CD4-positive, alpha-beta memory T cell (primary cell): ENCODE data around the gene MANBA. TPM values are rescaled to one million over a fixed set of nuclear protein-coding genes. Genes with fewer than 3 reads are reported as not detected.

Experiments
- CTCF ChIA-PET: fragments of 350-600 bp; sonication (Branson Sonifier 250); formaldehyde crosslinking; loops from one replicate; lab custom pipeline; 2021; ENCODE audit warnings: inconsistent platforms; ENCODE audit not compliant: partially characterized antibody; lab: Charles Lee
- POLR2A ChIA-PET: fragments of 350-600 bp; sonication (Branson Sonifier 250); formaldehyde crosslinking; loops from one replicate; lab custom pipeline; 2021; ENCODE audit not compliant: partially characterized antibody; lab: Charles Lee
- DNase-seq, 5 donors: peaks; one replicate each; pipeline versions ENCODE4 v3.0.0 to v3.0.0-alpha.2; 2020 to 2022; ENCODE audit warnings: mixed read lengths in 1 of 5
- H3K27ac ChIP-seq: one replicate; pipeline ENCODE4 v1.7.0; 2013; ENCODE audit warnings: low read depth, low read length
- H3K27me3 ChIP-seq: 2 replicates; pipeline ENCODE4 v1.7.0; 2013; ENCODE audit warnings: mild to moderate bottlenecking, low read length, moderate library complexity; ENCODE audit not compliant: insufficient read depth
- H3K36me3 ChIP-seq: 2 replicates; pipeline ENCODE4 v1.7.0; 2013; ENCODE audit warnings: mild to moderate bottlenecking, low read length, moderate library complexity; ENCODE audit not compliant: insufficient read depth
- H3K4me1 ChIP-seq: 2 replicates; pipeline ENCODE4 v1.7.0; 2013; ENCODE audit warnings: mild to moderate bottlenecking, low read length, moderate library complexity; ENCODE audit not compliant: insufficient read depth
- H3K4me3 ChIP-seq, 2 donors: one replicate each; pipeline ENCODE4 v1.7.0; 2013; ENCODE audit warnings: low read length in 2 of 2, mild to moderate bottlenecking in 1 of 2
- H3K9me3 ChIP-seq, 2 donors: one replicate each; pipeline ENCODE4 v1.7.0; 2013; ENCODE audit warnings: low read length in 2 of 2, control low read depth in 1 of 2; ENCODE audit not compliant: control insufficient read depth in 1 of 2
- H3K27ac Mint-ChIP-seq, 7 donors: one replicate each; pipeline ENCODE4 v1.8.0; 2020 to 2021; ENCODE audit warnings: mixed read lengths in 7 of 7, mild to moderate bottlenecking in 6 of 7, inconsistent platforms in 3 of 7, moderate library complexity in 3 of 7
- H3K27me3 Mint-ChIP-seq, 2 donors: one replicate each; pipeline ENCODE4 v1.8.0; 2020 to 2021; ENCODE audit warnings: mixed read lengths in 2 of 2
- H3K36me3 Mint-ChIP-seq, 2 donors: one replicate each; pipeline ENCODE4 v1.8.0; 2020 to 2021; ENCODE audit warnings: mixed read lengths in 2 of 2, inconsistent platforms in 1 of 2, mild to moderate bottlenecking in 1 of 2
- H3K4me1 Mint-ChIP-seq, 4 donors: one replicate each; pipeline ENCODE4 v1.8.0; 2020 to 2021; ENCODE audit warnings: mixed read lengths in 4 of 4, mild to moderate bottlenecking in 1 of 4
- H3K4me3 Mint-ChIP-seq, 8 donors: one replicate each; pipeline ENCODE4 v1.8.0; 2020 to 2021; ENCODE audit warnings: mixed read lengths in 8 of 8, mild to moderate bottlenecking in 7 of 8, moderate library complexity in 6 of 8, inconsistent platforms in 3 of 8
- H3K9me3 Mint-ChIP-seq, 8 donors: one replicate each; pipeline ENCODE4 v1.8.0; 2020 to 2021; ENCODE audit warnings: mixed read lengths in 8 of 8, mild to moderate bottlenecking in 5 of 8, inconsistent platforms in 3 of 8, moderate library complexity in 1 of 8
- intact Hi-C: fragments of 100-400 bp; cut with micrococcal nuclease; formaldehyde crosslinking; loops from one replicate; pipeline ENCODE4 v1.15.1; 2023
- polyA plus RNA-seq, 2 donors: library from polyadenylated mRNA; unstranded; fragments of 300-500 nt; fragmentation: Illumina TruSeq; gene quantifications; one replicate each; pipeline ENCODE4 v1.2.3, GENCODE V29; 2021
- total RNA-seq, 2 experiments: library from RNA; stranded (reverse); gene quantifications; one replicate each; pipeline ENCODE4 v1.2.3, GENCODE V29; 2021

The MANBA gene
- total and polyA plus RNA-seq, 4 experiments from 2014 or later: 13.5 to 33.2 (median 26.3) TPM

- no peak for DNase-seq
- no peaks in the 10 kb centered on the region for H3K9me3 ChIP-seq
- peaks cover 76% of the 10 kb centered on the region in 2 donors for H3K36me3 Mint-ChIP-seq
- H3K4me1 ChIP-seq: no peaks in the 10 kb centered on the region
- peaks cover 9 to 27% (median 23%) of the 10 kb centered on the region in 4 donors for H3K4me1 Mint-ChIP-seq
- no peaks in the 10 kb centered on the region for H3K27me3 Mint-ChIP-seq
- no peak overlapping the region for H3K27ac ChIP-seq
- intact Hi-C loops: loop anchor here (5.0 kb wide), 1 partner anchor 32 kb away; the partner anchor contains the start of gene UBE2D3
- H3K27ac Mint-ChIP-seq: peak overlapping the region in 2 of 7 donors; percentile 45 to 69
- no peak overlapping the region for H3K4me3 Mint-ChIP-seq
- peaks cover 0 to 18% (median 6%) of the 10 kb centered on the region in 8 donors for H3K9me3 Mint-ChIP-seq
- CTCF ChIA-PET: no interaction called here
- no peak overlapping the region for H3K4me3 ChIP-seq
- H3K27me3 ChIP-seq: no peaks in the 10 kb centered on the region
- H3K36me3 ChIP-seq: peaks cover 48% of the 10 kb centered on the region
- POLR2A ChIA-PET: interaction anchor here (0.8 to 1.3 kb wide), 3 partner anchors 21 to 33 kb away, joined by 3 to 6 read pairs (median 3); partner anchors contain the start of gene UBE2D3
These were observed 34.2 kb upstream of the MANBA start for GRCh38 chr4:102794999-102795398.

- intact Hi-C loops: loop anchor here (5.0 kb wide), 1 partner anchor 35 kb away; the partner anchor contains the start of gene UBE2D3
- Mint-ChIP-seq H3K9me3 (peaks cover under 1 to 33% (median 12%) of the 10 kb centered on the region in 8 donors), H3K4me3 (peak overlapping the region in 1 of 8 donors; percentile 41), H3K36me3 (peaks cover 58% of the 10 kb centered on the region in 2 donors), H3K27ac (peak overlapping the region in 4 of 7 donors; percentile 2 to 57 (median 40)), H3K4me1 (peaks cover 7 to 33% (median 28%) of the 10 kb centered on the region in 4 donors), H3K27me3 (no peaks in the 10 kb centered on the region)
- no peaks in the 10 kb centered on the region for H3K27me3 ChIP-seq
- CTCF ChIA-PET: no interaction called here
- H3K36me3 ChIP-seq: peaks cover 27% of the 10 kb centered on the region
- POLR2A ChIA-PET: interaction anchor here (1.0 to 3.4 kb wide), 4 partner anchors 32 to 160 kb away, joined by 3 to 20 read pairs (median 6); partner anchors contain the start of genes CISD2, MANBA and UBE2D3
- DNase-seq: no peak
- no peaks in the 10 kb centered on the region for H3K9me3 ChIP-seq
- no peak overlapping the region for H3K27ac ChIP-seq
- no peak overlapping the region for H3K4me3 ChIP-seq
- H3K4me1 ChIP-seq: peaks cover 6% of the 10 kb centered on the region
These were observed 31.7 kb upstream of the MANBA start for GRCh38 chr4:102792361-102792936.

- ChIA-PET CTCF (no interaction called here), POLR2A (interaction anchor here (1.1 to 3.4 kb wide), 6 partner anchors 8 to 78 kb away, joined by 3 to 20 read pairs (median 10); partner anchors contain the start of genes CISD2, MANBA and UBE2D3)
- Histone ChIP-seq H3K4me3 (no peak overlapping the region), H3K4me1 (peaks cover 6% of the 10 kb centered on the region), H3K36me3 (peaks cover 20% of the 10 kb centered on the region), H3K9me3 (no peaks in the 10 kb centered on the region), H3K27me3 (no peaks in the 10 kb centered on the region), H3K27ac (no peak overlapping the region)
- peaks cover 2 to 33% (median 12%) of the 10 kb centered on the region in 8 donors for H3K9me3 Mint-ChIP-seq
- intact Hi-C loops: loop anchor here (5.0 kb wide), 1 partner anchor 36 kb away; the partner anchor contains the start of gene UBE2D3
- H3K27ac Mint-ChIP-seq: peak overlapping the region in 3 of 7 donors; percentile 20 to 65 (median 49)
- H3K27me3 Mint-ChIP-seq: no peaks in the 10 kb centered on the region
- peaks cover 48 to 49% of the 10 kb centered on the region in 2 donors for H3K36me3 Mint-ChIP-seq
- H3K4me1 Mint-ChIP-seq: peaks cover 7 to 33% (median 27%) of the 10 kb centered on the region in 4 donors
- no peak for DNase-seq
- no peak overlapping the region for H3K4me3 Mint-ChIP-seq
These were observed 30.6 kb upstream of the MANBA start for GRCh38 chr4:102791318-102791835.

DNA sequence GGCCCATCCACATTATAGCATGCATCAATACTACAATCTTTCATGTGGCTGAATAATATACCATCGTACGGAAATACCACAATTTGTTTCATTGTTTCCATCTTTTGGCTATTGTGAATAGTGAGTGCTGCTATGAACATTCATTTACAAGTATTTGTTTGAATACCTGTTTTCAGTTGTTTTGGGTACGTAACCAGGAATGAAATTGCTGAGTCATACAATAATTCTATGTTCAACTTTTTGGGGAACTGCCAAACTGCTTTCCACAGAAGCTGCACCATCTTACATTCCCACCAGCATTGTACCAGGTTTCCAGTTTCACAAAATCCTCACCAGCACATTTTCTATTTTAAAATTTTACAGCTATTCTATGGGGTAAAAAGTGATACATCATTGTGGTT, 28.5 kb upstream of the MANBA start:
- peaks cover 6 to 24% (median 20%) of the 10 kb centered on the region in 4 donors for H3K4me1 Mint-ChIP-seq
- H3K27me3 ChIP-seq: no peaks in the 10 kb centered on the region
- no peak for DNase-seq
- no peaks in the 10 kb centered on the region for H3K27me3 Mint-ChIP-seq
- peaks cover 6% of the 10 kb centered on the region for H3K4me1 ChIP-seq
- no peak overlapping the region for H3K4me3 ChIP-seq
- no peaks in the 10 kb centered on the region for H3K9me3 ChIP-seq
- no peak overlapping the region for H3K27ac ChIP-seq
- POLR2A ChIA-PET: interaction anchor here (1.7 to 3.4 kb wide), 5 partner anchors 18 to 79 kb away, joined by 3 to 12 read pairs (median 8); partner anchors contain the start of genes CISD2, MANBA and UBE2D3
- H3K9me3 Mint-ChIP-seq: peaks cover 0 to 33% (median 12%) of the 10 kb centered on the region in 8 donors
- H3K36me3 ChIP-seq: no peaks in the 10 kb centered on the region
- no peak overlapping the region for H3K4me3 Mint-ChIP-seq
- CTCF ChIA-PET: no interaction called here
- intact Hi-C loops: loop anchor here (2.0 kb wide), 1 partner anchor 29 kb away; the partner anchor contains the start of gene MANBA
- peaks cover 29% of the 10 kb centered on the region in 2 donors for H3K36me3 Mint-ChIP-seq
- peak overlapping the region in 2 of 7 donors; percentile 14 to 68 for H3K27ac Mint-ChIP-seq

DNA sequence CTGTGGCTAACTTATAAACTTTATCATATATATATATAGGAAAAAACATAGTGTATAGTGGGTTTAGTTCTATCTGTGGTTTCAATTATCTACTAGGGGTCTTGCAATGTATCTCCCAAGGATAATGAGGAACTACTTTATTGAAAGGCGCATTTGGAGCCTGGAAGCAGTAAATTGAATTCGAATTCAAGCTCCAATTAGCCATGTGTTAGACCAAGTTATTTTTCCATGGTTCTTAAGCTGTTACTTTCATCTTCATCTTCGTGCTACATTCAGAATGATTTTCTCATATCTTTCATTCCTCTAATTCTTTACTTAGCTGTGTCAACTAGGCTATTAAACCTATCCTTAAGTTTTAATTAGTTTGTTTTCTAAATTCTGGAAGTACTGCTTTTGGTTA, 27.2 kb upstream of the MANBA start:
- POLR2A ChIA-PET: interaction anchor here (1.7 kb wide), 1 partner anchor 40 kb away, joined by 8 read pairs; the partner anchor contains the start of gene UBE2D3
- no peak overlapping the region for H3K27ac ChIP-seq
- no peak overlapping the region for H3K4me3 ChIP-seq
- Mint-ChIP-seq H3K27me3 (no peaks in the 10 kb centered on the region), H3K4me1 (peaks cover 6 to 21% (median 19%) of the 10 kb centered on the region in 4 donors), H3K27ac (peak overlapping the region in 1 of 7 donors; percentile 70), H3K4me3 (no peak overlapping the region), H3K9me3 (peaks cover 0 to 26% (median 12%) of the 10 kb centered on the region in 8 donors), H3K36me3 (peaks cover 18 to 20% of the 10 kb centered on the region in 2 donors)
- no peaks in the 10 kb centered on the region for H3K36me3 ChIP-seq
- H3K9me3 ChIP-seq: no peaks in the 10 kb centered on the region
- H3K4me1 ChIP-seq: peaks cover 6% of the 10 kb centered on the region
- intact Hi-C loops: loop anchor here (2.0 kb wide), 1 partner anchor 27 kb away; the partner anchor contains the start of gene MANBA
- DNase-seq: no peak
- no peaks in the 10 kb centered on the region for H3K27me3 ChIP-seq
- CTCF ChIA-PET: no interaction called here

DNA sequence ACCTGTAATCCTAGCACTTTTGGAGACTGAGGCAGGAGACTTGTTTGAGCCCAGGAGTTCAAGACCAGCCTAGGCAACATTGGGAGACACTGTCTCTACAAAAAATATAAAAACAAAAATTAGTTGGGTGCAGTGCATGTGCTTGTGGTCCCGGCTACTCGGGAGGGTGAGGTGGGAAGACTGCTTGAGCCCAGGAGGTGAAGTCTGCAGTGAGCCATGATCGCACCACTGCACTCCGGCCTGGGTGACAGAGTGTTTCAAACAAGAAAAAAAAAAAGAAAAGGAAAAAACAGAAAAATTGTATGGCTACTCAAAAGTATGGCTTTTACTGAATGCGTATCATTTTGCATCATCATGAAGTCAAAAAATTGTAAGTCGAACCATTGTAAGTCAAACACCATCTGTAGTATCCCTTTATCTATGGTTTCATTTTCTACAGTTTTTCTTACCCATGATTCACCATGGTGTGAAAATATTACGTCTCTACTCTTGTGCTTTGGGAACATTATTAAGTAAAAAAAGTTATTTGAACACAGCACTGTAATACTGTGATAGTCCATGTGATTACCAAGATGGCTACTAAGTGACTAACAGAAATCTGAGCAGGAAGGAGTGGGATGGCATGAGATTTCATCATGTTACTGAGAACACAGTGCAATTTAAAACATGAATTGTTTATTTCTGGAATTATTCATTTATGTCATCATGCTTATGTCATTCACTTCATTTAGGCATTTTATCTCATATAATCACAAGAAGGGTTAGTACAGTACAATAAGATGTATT, 26.5 kb upstream of the MANBA start:
- intact Hi-C loops: no loop called here
- no peak overlapping the region for H3K27ac ChIP-seq
- Mint-ChIP-seq H3K9me3 (peaks cover 0 to 23% (median 11%) of the 10 kb centered on the region in 8 donors), H3K4me3 (no peak overlapping the region), H3K4me1 (peaks cover 5 to 18% (median 15%) of the 10 kb centered on the region in 4 donors), H3K36me3 (peaks cover 12 to 14% of the 10 kb centered on the region in 2 donors), H3K27ac (peak overlapping the region in 1 of 7 donors; percentile 70), H3K27me3 (no peaks in the 10 kb centered on the region)
- no peak overlapping the region for H3K4me3 ChIP-seq
- DNase-seq: no peak
- H3K4me1 ChIP-seq: peaks cover 6% of the 10 kb centered on the region
- ChIA-PET CTCF (no interaction called here), POLR2A (interaction anchor here (1.7 kb wide), 1 partner anchor 40 kb away, joined by 8 read pairs; the partner anchor contains the start of gene UBE2D3)
- no peaks in the 10 kb centered on the region for H3K36me3 ChIP-seq
- no peaks in the 10 kb centered on the region for H3K9me3 ChIP-seq
- H3K27me3 ChIP-seq: no peaks in the 10 kb centered on the region
